Measurements from ENCODE around the gene C16orf82.
"Not testable (repeated sequence)": the region's sequence is repeated elsewhere in the genome, so short reads cannot be mapped to it uniquely, and the experiment has no call there.

C16orf82 gene

DNA sequence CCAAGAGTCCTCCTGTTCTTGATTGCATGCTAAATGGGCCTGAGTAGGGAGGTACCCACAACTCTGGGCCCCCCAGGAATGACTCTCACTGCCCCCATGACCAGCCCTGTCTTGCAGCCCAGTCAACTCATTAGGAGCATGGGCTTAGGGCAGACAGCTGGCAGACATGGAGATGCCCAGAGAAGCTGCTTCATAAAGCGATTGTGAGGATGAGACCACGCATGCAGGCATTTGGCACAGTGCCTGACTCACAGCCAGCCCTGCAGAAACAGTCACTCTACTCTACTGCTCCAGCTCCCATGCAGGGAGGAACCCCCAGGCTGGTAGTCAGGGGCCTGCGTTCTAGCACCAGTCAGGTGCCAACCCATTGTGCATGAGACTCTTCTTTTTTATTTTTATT, 8.4 kb upstream of the C16orf82 start:
- no peak for DNase-seq (ENCODE audit: low read depth)
- no peak for TF ChIP-seq CTCF (conservative IDR thresholded peaks at IDR 0.05; ENCODE audit: low read depth, low read length)
- no peak overlapping the region for H3K4me3 ChIP-seq (ENCODE audit: low read length)

DNA sequence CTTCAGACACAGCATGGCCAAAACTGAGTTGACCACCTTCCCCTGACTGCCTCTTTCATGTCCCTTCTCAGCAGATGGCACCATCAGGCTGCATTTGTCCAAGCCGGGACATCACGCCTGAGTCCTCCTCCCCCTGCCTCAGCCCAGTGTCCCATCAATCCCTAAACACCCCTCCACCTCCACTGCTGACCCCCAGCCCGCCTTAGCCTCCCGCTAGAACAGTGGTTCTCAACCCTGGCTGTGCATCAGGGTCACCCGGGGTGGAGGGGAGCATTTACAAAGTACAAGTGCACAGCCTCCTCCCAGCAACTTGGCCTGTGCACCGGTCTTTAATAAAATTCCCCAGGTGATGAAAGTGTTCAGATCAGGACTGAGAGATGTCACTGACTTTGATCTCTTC, 4.0 kb downstream of the C16orf82 start:
- no peak for DNase-seq (ENCODE audit: low read depth)
- no peak overlapping the region for H3K4me3 ChIP-seq (ENCODE audit: low read length)
- TF ChIP-seq CTCF (conservative IDR thresholded peaks at IDR 0.05; ENCODE audit: low read depth, low read length) = no peak

- no peak overlapping the region for H3K4me3 ChIP-seq (ENCODE audit: low read length)
- DNase-seq (ENCODE audit: low read depth) = no peak
- TF ChIP-seq CTCF (conservative IDR thresholded peaks at IDR 0.05; ENCODE audit: low read depth, low read length) = no peak
Measured at GRCh38 chr16:27073733-27074132, 7.0 kb downstream of the C16orf82 start.

GRCh38 chr16:27080895-27081294, 14.2 kb downstream of the C16orf82 start:
- H3K4me3 ChIP-seq (ENCODE audit: low read length) = no peak overlapping the region
- TF ChIP-seq CTCF (conservative IDR thresholded peaks at IDR 0.05; ENCODE audit: low read depth, low read length) = no peak
- no peak for DNase-seq (ENCODE audit: low read depth)

DNA sequence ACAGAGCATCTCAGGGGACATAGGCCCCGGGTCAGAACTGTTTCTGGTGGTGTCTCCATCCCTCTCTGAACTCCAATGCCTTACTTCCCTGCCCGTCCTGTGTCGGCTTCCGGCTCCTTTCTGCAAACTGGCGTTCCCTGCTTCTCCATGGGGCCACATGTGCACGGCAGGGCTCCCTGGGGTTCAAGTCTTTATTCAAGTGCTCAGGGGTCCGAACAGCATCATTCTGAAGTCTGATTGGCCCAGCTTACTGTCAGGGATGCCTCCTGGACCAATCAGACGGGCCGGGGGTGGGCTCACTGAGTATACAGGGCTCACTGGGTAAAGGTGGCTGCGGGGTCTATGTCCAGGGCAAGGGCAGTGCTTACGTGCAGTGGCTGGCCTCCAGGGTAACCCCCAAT, 17.1 kb downstream of the C16orf82 start:
- TF ChIP-seq CTCF (conservative IDR thresholded peaks at IDR 0.05; ENCODE audit: low read depth, low read length) = no peak

DNA sequence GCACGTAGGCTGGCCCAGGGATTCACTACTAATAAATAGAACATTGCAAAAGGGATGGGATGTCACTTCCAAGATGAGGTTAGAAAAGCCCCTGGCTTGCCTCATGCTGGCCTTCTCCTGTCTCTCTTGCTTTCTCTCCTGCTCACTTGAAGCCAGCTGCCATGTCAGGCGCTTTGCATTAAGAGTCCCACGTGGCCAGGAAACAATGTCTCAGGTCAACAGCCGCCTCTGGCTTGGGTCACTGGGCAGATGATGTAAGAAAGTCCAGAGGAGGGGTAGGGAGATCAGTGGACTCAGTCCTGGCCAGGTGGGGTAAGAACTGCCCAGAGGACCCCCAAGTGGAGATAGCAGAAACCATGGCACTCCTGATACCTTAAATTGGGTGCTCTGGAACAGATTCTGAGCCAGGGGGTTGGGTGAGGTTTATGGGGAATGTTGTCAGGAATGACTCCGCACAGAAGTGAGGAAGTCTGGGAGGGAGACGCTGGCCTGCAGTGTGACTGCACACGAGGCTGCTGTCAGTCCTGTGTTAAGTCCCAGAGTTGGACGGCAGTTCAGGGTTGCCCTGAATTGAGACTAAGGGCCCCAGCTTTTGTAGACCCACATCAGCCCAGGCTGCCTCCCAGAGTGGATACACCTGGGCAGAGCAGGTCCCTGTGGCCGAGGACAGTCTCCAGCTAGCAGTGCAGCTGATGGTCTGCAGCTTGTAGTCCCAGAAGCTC, 17.7 kb downstream of the C16orf82 start:
- no peak overlapping the region for H3K4me3 ChIP-seq (ENCODE audit: low read length)
- DNase-seq (ENCODE audit: low read depth) = no peak
- TF ChIP-seq CTCF (conservative IDR thresholded peaks at IDR 0.05; ENCODE audit: low read depth, low read length) = no peak

More for the DNA sequence above, 17.1 kb downstream of the C16orf82 start:
- DNase-seq (ENCODE audit: low read depth) = no peak
- no peak overlapping the region for H3K4me3 ChIP-seq (ENCODE audit: low read length)

GRCh38 chr16:27085182-27085581, 18.5 kb downstream of the C16orf82 start:
- H3K4me3 ChIP-seq (ENCODE audit: low read length) = no peak overlapping the region
- no peak for DNase-seq (ENCODE audit: low read depth)
- TF ChIP-seq CTCF (conservative IDR thresholded peaks at IDR 0.05; ENCODE audit: low read depth, low read length) = no peak

- H3K4me3 ChIP-seq (ENCODE audit: low read length); DNase-seq (ENCODE audit: low read depth): not testable (repeated sequence)
Measured at GRCh38 chr16:27086031-27086430, 19.3 kb downstream of the C16orf82 start.
